T-helper 1 cell treated with Interleukin-12 subunit alpha and Interleukin-12 subunit beta and Interleukin-4 antibody, amounts not matched to agents 30 μg/mL and 1 μg/mL, for 36 hours (primary cell): ENCODE data around the gene MST1.

ENCODE experiments used
- H3K27ac Mint-ChIP-seq: one replicate; pipeline ENCODE4 v1.8.0; 2021; ENCODE audit warnings: mild to moderate bottlenecking, mixed read lengths
- H3K27me3 Mint-ChIP-seq: one replicate; pipeline ENCODE4 v1.8.0; 2021; ENCODE audit warnings: low read depth, mixed read lengths
- H3K36me3 Mint-ChIP-seq: one replicate; pipeline ENCODE4 v1.8.0; 2021; ENCODE audit warnings: low read depth, mixed read lengths
- H3K4me1 Mint-ChIP-seq: one replicate; pipeline ENCODE4 v1.8.0; 2021; ENCODE audit warnings: low read depth, mixed read lengths
- H3K4me3 Mint-ChIP-seq: one replicate; pipeline ENCODE4 v1.8.0; 2021; ENCODE audit warnings: mild to moderate bottlenecking, moderate library complexity, mixed read lengths
- H3K9me3 Mint-ChIP-seq: one replicate; pipeline ENCODE4 v1.8.0; 2021; ENCODE audit warnings: mixed read lengths

Gene MST1

GRCh38 chr3:49653621-49654020 is 35.7 kb downstream of the MST1 start:
- H3K4me3 Mint-ChIP-seq: no peak overlapping the region
- no peaks in the 10 kb centered on the region for H3K27me3 Mint-ChIP-seq
- H3K27ac Mint-ChIP-seq: no peak overlapping the region
- no peaks in the 10 kb centered on the region for H3K4me1 Mint-ChIP-seq
- no peaks in the 10 kb centered on the region for H3K9me3 Mint-ChIP-seq
- H3K36me3 Mint-ChIP-seq: no peaks in the 10 kb centered on the region

- Mint-ChIP-seq H3K27ac (no peak overlapping the region), H3K4me3 (no peak overlapping the region), H3K9me3 (no peaks in the 10 kb centered on the region), H3K27me3 (no peaks in the 10 kb centered on the region), H3K36me3 (no peaks in the 10 kb centered on the region), H3K4me1 (no peaks in the 10 kb centered on the region)
These were observed 36.3 kb downstream of the MST1 start for GRCh38 chr3:49652903-49653415.

GRCh38 chr3:49652218-49652902 is 36.9 kb downstream of the MST1 start:
- H3K4me3 Mint-ChIP-seq: no peak overlapping the region
- no peaks in the 10 kb centered on the region for H3K9me3 Mint-ChIP-seq
- no peaks in the 10 kb centered on the region for H3K36me3 Mint-ChIP-seq
- no peaks in the 10 kb centered on the region for H3K4me1 Mint-ChIP-seq
- H3K27me3 Mint-ChIP-seq: no peaks in the 10 kb centered on the region
- H3K27ac Mint-ChIP-seq: no peak overlapping the region

GRCh38 chr3:49650637-49651036 is 38.6 kb downstream of the MST1 start:
- Mint-ChIP-seq H3K27ac (no peak overlapping the region), H3K4me1 (no peaks in the 10 kb centered on the region), H3K4me3 (no peak overlapping the region), H3K27me3 (no peaks in the 10 kb centered on the region), H3K9me3 (no peaks in the 10 kb centered on the region), H3K36me3 (no peaks in the 10 kb centered on the region)

- H3K36me3 Mint-ChIP-seq: no peaks in the 10 kb centered on the region
- H3K27ac Mint-ChIP-seq: no peak overlapping the region
- H3K9me3 Mint-ChIP-seq: no peaks in the 10 kb centered on the region
- H3K4me1 Mint-ChIP-seq: no peaks in the 10 kb centered on the region
- peaks cover 3% of the 10 kb centered on the region for H3K27me3 Mint-ChIP-seq
- no peak overlapping the region for H3K4me3 Mint-ChIP-seq
These were observed 39.1 kb downstream of the MST1 start for GRCh38 chr3:49650177-49650576.

- Mint-ChIP-seq H3K36me3 (no peaks in the 10 kb centered on the region), H3K9me3 (no peaks in the 10 kb centered on the region), H3K27me3 (peaks cover 5% of the 10 kb centered on the region), H3K4me1 (no peaks in the 10 kb centered on the region), H3K4me3 (no peak overlapping the region), H3K27ac (no peak overlapping the region)
These were observed 39.7 kb downstream of the MST1 start for GRCh38 chr3:49649576-49649975.

- Mint-ChIP-seq H3K27me3 (peaks cover 5% of the 10 kb centered on the region), H3K4me3 (no peak overlapping the region), H3K36me3 (no peaks in the 10 kb centered on the region), H3K27ac (no peak overlapping the region), H3K4me1 (no peaks in the 10 kb centered on the region), H3K9me3 (no peaks in the 10 kb centered on the region)
These were observed 40.8 kb downstream of the MST1 start for GRCh38 chr3:49648354-49649019.

GRCh38 chr3:49647741-49648140 is 41.5 kb downstream of the MST1 start:
- H3K27me3 Mint-ChIP-seq: peaks cover 5% of the 10 kb centered on the region
- H3K4me1 Mint-ChIP-seq: no peaks in the 10 kb centered on the region
- no peak overlapping the region for H3K4me3 Mint-ChIP-seq
- H3K27ac Mint-ChIP-seq: no peak overlapping the region
- no peaks in the 10 kb centered on the region for H3K36me3 Mint-ChIP-seq
- H3K9me3 Mint-ChIP-seq: no peaks in the 10 kb centered on the region

GRCh38 chr3:49646236-49646635 is 43.0 kb downstream of the MST1 start:
- no peaks in the 10 kb centered on the region for H3K9me3 Mint-ChIP-seq
- peaks cover 9% of the 10 kb centered on the region for H3K27me3 Mint-ChIP-seq
- H3K4me1 Mint-ChIP-seq: no peaks in the 10 kb centered on the region
- no peaks in the 10 kb centered on the region for H3K36me3 Mint-ChIP-seq
- H3K27ac Mint-ChIP-seq: no peak overlapping the region
- no peak overlapping the region for H3K4me3 Mint-ChIP-seq

GRCh38 chr3:49644684-49645083 is 44.6 kb downstream of the MST1 start:
- no peaks in the 10 kb centered on the region for H3K4me1 Mint-ChIP-seq

GRCh38 chr3:49642708-49643145 is 46.5 kb downstream of the MST1 start:
- Mint-ChIP-seq H3K9me3 (no peaks in the 10 kb centered on the region), H3K27me3 (peaks cover 9% of the 10 kb centered on the region), H3K4me1 (no peaks in the 10 kb centered on the region), H3K4me3 (no peak overlapping the region), H3K36me3 (no peaks in the 10 kb centered on the region), H3K27ac (no peak overlapping the region)

More at GRCh38 chr3:49644684-49645083, 44.6 kb downstream of the MST1 start:
- no peaks in the 10 kb centered on the region for H3K9me3 Mint-ChIP-seq
- H3K27me3 Mint-ChIP-seq: peaks cover 9% of the 10 kb centered on the region
- no peaks in the 10 kb centered on the region for H3K36me3 Mint-ChIP-seq
- no peak overlapping the region for H3K27ac Mint-ChIP-seq
- H3K4me3 Mint-ChIP-seq: no peak overlapping the region

GRCh38 chr3:49641921-49642707 is 47.2 kb downstream of the MST1 start:
- no peak overlapping the region for H3K4me3 Mint-ChIP-seq
- peaks cover 9% of the 10 kb centered on the region for H3K27me3 Mint-ChIP-seq
- no peaks in the 10 kb centered on the region for H3K36me3 Mint-ChIP-seq
- peaks cover under 1% of the 10 kb centered on the region for H3K4me1 Mint-ChIP-seq
- H3K27ac Mint-ChIP-seq: no peak overlapping the region
- H3K9me3 Mint-ChIP-seq: no peaks in the 10 kb centered on the region

GRCh38 chr3:49641292-49641691 is 48.0 kb downstream of the MST1 start:
- Mint-ChIP-seq H3K9me3 (no peaks in the 10 kb centered on the region), H3K36me3 (no peaks in the 10 kb centered on the region), H3K4me3 (no peak overlapping the region), H3K27me3 (peaks cover 9% of the 10 kb centered on the region), H3K4me1 (peaks cover 4% of the 10 kb centered on the region), H3K27ac (no peak overlapping the region)

GRCh38 chr3:49639551-49639950 is 49.7 kb downstream of the MST1 start:
- Mint-ChIP-seq H3K4me1 (peaks cover 4% of the 10 kb centered on the region), H3K9me3 (no peaks in the 10 kb centered on the region), H3K4me3 (no peak overlapping the region), H3K36me3 (no peaks in the 10 kb centered on the region), H3K27me3 (peaks cover 9% of the 10 kb centered on the region), H3K27ac (no peak overlapping the region)
